ENCODE results near the gene USP9X.

DNA sequence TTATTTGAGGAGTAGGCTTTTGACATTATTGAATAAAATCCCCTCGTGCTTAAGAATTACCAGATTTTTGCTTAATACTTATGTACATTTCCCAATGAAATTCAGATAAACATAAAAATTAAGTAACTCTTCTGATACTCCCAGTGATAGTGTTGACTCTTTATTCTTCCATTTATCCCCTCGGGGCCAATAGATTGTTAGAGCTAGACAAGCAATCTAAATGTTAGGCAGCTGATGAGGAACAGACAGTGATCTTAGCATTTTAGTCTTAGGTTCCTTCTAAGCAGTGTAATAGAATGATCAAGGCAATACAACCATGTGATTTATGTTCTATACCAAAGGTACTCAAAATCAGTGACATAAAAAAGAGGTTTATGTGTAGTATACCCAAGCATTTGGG is 68.7 kb downstream of the USP9X start:
- TF ChIP-seq POU5F1 (IDR thresholded peaks at IDR 0.05; ENCODE audit: low read depth, low read length) (no peak), EGR1 (IDR thresholded peaks at IDR 0.05; ENCODE audit: borderline replicate concordance, low read depth, low read length) (no peak), PHF8 (conservative IDR thresholded peaks at IDR 0.05; ENCODE audit: low read depth, low read length) (no peak), POLR2AphosphoS5 (IDR thresholded peaks at IDR 0.05; ENCODE audit: low read depth, low read length) (no peak)

Measured in H1 (cell line).